PC-9 (cell line): ENCODE measurements around the gene KLHL26.

ENCODE experiments used
- EZH2 ChIP-seq: fragments of 200-600 bp; sonication (generic); IDR thresholded peaks from 2 replicates; pipeline ENCODE4 v1.8.0; 2017; ENCODE audit warnings: antibody characterized with exemption, low read depth
- TF ChIP-seq, protein P1 (sequence below): fragments of 200-600 bp; sonication (generic); conservative IDR thresholded peaks from 2 replicates; pipeline ENCODE4 v1.6.1; 2017; ENCODE audit warnings: mixed run types, antibody characterized with exemption, mild to moderate bottlenecking, moderate library complexity

DNA sequence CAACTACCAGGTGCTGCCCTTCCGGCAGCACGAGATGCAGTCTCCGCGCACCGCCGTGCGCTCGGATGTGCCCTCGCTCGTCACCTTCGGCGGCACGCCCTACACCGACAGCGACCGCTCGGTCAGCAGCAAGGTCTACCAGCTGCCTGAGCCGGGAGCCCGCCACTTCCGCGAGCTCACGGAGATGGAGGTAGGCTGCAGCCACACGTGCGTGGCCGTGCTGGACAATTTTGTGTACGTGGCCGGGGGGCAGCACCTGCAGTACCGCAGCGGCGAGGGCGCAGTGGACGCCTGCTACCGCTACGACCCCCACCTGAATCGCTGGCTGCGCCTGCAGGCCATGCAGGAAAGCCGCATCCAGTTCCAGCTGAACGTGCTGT, 31.4 kb downstream of the KLHL26 start:
- TF ChIP-seq, protein P1, sequence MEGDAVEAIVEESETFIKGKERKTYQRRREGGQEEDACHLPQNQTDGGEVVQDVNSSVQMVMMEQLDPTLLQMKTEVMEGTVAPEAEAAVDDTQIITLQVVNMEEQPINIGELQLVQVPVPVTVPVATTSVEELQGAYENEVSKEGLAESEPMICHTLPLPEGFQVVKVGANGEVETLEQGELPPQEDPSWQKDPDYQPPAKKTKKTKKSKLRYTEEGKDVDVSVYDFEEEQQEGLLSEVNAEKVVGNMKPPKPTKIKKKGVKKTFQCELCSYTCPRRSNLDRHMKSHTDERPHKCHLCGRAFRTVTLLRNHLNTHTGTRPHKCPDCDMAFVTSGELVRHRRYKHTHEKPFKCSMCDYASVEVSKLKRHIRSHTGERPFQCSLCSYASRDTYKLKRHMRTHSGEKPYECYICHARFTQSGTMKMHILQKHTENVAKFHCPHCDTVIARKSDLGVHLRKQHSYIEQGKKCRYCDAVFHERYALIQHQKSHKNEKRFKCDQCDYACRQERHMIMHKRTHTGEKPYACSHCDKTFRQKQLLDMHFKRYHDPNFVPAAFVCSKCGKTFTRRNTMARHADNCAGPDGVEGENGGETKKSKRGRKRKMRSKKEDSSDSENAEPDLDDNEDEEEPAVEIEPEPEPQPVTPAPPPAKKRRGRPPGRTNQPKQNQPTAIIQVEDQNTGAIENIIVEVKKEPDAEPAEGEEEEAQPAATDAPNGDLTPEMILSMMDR, result no peak
- TF ChIP-seq EZH2, result no peak
